ENCODE data around the gene GPSM1.

DNA sequence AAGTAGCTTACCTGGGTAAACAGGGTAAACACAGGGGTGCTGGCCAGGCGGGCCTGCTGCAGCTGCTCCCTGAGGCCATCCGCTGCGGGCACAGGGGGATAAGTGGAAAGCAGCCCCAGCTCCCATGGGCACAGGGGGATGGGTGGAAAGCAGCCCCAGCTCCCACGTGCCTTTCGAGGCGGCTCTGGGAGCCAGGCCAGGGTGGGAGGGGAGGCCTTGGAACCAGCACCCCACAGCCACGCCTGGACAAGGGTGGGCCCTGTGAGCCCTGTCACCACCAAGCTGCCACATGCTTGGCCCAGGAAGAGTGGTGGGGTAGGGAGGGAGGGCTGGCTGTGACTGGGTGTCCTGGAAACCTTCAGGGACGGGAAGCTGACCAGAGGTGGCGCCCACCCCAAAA, 54.0 kb downstream of the GPSM1 start:
- TF ChIP-seq, protein P1, sequence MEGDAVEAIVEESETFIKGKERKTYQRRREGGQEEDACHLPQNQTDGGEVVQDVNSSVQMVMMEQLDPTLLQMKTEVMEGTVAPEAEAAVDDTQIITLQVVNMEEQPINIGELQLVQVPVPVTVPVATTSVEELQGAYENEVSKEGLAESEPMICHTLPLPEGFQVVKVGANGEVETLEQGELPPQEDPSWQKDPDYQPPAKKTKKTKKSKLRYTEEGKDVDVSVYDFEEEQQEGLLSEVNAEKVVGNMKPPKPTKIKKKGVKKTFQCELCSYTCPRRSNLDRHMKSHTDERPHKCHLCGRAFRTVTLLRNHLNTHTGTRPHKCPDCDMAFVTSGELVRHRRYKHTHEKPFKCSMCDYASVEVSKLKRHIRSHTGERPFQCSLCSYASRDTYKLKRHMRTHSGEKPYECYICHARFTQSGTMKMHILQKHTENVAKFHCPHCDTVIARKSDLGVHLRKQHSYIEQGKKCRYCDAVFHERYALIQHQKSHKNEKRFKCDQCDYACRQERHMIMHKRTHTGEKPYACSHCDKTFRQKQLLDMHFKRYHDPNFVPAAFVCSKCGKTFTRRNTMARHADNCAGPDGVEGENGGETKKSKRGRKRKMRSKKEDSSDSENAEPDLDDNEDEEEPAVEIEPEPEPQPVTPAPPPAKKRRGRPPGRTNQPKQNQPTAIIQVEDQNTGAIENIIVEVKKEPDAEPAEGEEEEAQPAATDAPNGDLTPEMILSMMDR (conservative IDR thresholded peaks at IDR 0.05; ENCODE audit: low read length), result no peak
- TF ChIP-seq EZH2phosphoT487 (IDR thresholded peaks at IDR 0.05; ENCODE audit: borderline replicate concordance), result no peak
